ENCODE data around the gene SPOUT1. TPM values are rescaled to one million over a fixed set of nuclear protein-coding genes. Genes with fewer than 3 reads are reported as not detected.
"Not testable (repeated sequence)": the region's sequence is repeated elsewhere in the genome, so short reads cannot be mapped to it uniquely, and the experiment has no call there.

SPOUT1 gene
- total RNA-seq, 1 experiment from 2014 or later: 70.4 TPM

GRCh38 chr9:128781187-128782070, 48.2 kb downstream of the SPOUT1 start:
- no peak overlapping the region for H3K4me3 ChIP-seq (replicated peaks in 1 of 2; ENCODE audit: low read depth in 1 of 2, low read length in 2 of 2)
- H3K4me2 ChIP-seq (ENCODE audit: low read length): no peak overlapping the region
- ATAC-seq (no peak), DNase-seq (ENCODE audit: low read depth, low spot score) (no peak)
- no peaks in the 10 kb centered on the region for H3K36me3 ChIP-seq (ENCODE audit: control insufficient read depth in 1 of 2, insufficient read depth in 2 of 2, low read length in 2 of 2)
- H3K27me3 ChIP-seq (ENCODE audit: insufficient read depth, low read length): no peaks in the 10 kb centered on the region
- intact Hi-C loops (cut with micrococcal nuclease): no loop called here
- RAD21 ChIA-PET (ENCODE audit: low non-redundant PET in 1 of 2, low total read pairs in 2 of 2, uncharacterized antibody in 2 of 2, unreplicated experiment in 2 of 2): no interaction called here
- H3K79me2 ChIP-seq (ENCODE audit: insufficient read depth, low read length): no peaks in the 10 kb centered on the region
- H4K20me1 ChIP-seq (ENCODE audit: insufficient read depth): no peaks in the 10 kb centered on the region
- H3K9ac ChIP-seq (ENCODE audit: low read length): no peak overlapping the region
- no TSS peak for BruUV-seq (replicated peaks)
- H3K9me2 ChIP-seq (ENCODE audit: insufficient read depth): no peaks in the 10 kb centered on the region
- POLR2A ChIA-PET: interaction anchor here (1.5 kb wide), 1 partner anchor 9 kb away, joined by 4 read pairs; no protein-coding TSS in a partner anchor
- no peak overlapping the region for H3K27ac ChIP-seq (ENCODE audit: low read depth, low read length)
- peaks cover 3 to 11% of the 10 kb centered on the region in 2 experiments; a peak in 2 of 4 replicates for H3K4me1 ChIP-seq (ENCODE audit: control insufficient read depth in 1 of 2, insufficient read depth in 2 of 2, low read length in 2 of 2)
- H3K9me3 ChIP-seq (ENCODE audit: control insufficient read depth in 1 of 2, insufficient read depth in 1 of 2, low read depth in 1 of 2, low read length in 2 of 2): peaks cover 2 to 4% of the 10 kb centered on the region in 2 experiments; a peak in 2 of 4 replicates
- CTCF ChIA-PET: no interaction called here
- TF ChIP-seq TCF7L2 (IDR thresholded peaks at IDR 0.05; ENCODE audit: borderline replicate concordance, extremely low read depth, insufficient read depth, insufficient read length) (no peak), EGR1 (IDR thresholded peaks at IDR 0.05; ENCODE audit: low read depth) (no peak), SP1 (IDR thresholded peaks at IDR 0.05; ENCODE audit: low read depth) (no peak), ZNF274 (IDR thresholded peaks at IDR 0.05; ENCODE audit: low read depth, low read length) (no peak)
- no peak overlapping the region for H2AFZ ChIP-seq (ENCODE audit: low read depth, low read length, poor library complexity, severe bottlenecking)

- DNase-seq (ENCODE audit: low read depth, low spot score); H2AFZ ChIP-seq (ENCODE audit: low read depth, low read length, poor library complexity, severe bottlenecking); H4K20me1 ChIP-seq (ENCODE audit: insufficient read depth); ATAC-seq; H3K9me3 ChIP-seq (ENCODE audit: control insufficient read depth in 1 of 2, insufficient read depth in 1 of 2, low read depth in 1 of 2, low read length in 2 of 2); POLR2A ChIA-PET; H3K4me1 ChIP-seq (ENCODE audit: control insufficient read depth in 1 of 2, insufficient read depth in 2 of 2, low read length in 2 of 2); H3K27ac ChIP-seq (ENCODE audit: low read depth, low read length); H3K9ac ChIP-seq (ENCODE audit: low read length); H3K36me3 ChIP-seq (ENCODE audit: control insufficient read depth in 1 of 2, insufficient read depth in 2 of 2, low read length in 2 of 2); H3K4me2 ChIP-seq (ENCODE audit: low read length); H3K4me3 ChIP-seq (replicated peaks in 1 of 2; ENCODE audit: low read depth in 1 of 2, low read length in 2 of 2); CTCF ChIA-PET; H3K79me2 ChIP-seq (ENCODE audit: insufficient read depth, low read length); H3K27me3 ChIP-seq (ENCODE audit: insufficient read depth, low read length); BruUV-seq (replicated peaks); RAD21 ChIA-PET (ENCODE audit: low non-redundant PET in 1 of 2, low total read pairs in 2 of 2, uncharacterized antibody in 2 of 2, unreplicated experiment in 2 of 2); intact Hi-C loops (cut with micrococcal nuclease); H3K9me2 ChIP-seq (ENCODE audit: insufficient read depth): not testable (repeated sequence)
Measured at GRCh38 chr9:128780093-128780492, 49.5 kb downstream of the SPOUT1 start.

All from HCT116 (cell line).